ENCODE results near the gene ATF7IP. TPM values are rescaled to one million over a fixed set of nuclear protein-coding genes. Genes with fewer than 3 reads are reported as not detected.
A peak's percentile ranks its signal among the peaks of the same experiment; 100 is the strongest.
"Not testable (repeated sequence)": the region's sequence is repeated elsewhere in the genome, so short reads cannot be mapped to it uniquely, and the experiment has no call there.

ATF7IP gene, protein sequence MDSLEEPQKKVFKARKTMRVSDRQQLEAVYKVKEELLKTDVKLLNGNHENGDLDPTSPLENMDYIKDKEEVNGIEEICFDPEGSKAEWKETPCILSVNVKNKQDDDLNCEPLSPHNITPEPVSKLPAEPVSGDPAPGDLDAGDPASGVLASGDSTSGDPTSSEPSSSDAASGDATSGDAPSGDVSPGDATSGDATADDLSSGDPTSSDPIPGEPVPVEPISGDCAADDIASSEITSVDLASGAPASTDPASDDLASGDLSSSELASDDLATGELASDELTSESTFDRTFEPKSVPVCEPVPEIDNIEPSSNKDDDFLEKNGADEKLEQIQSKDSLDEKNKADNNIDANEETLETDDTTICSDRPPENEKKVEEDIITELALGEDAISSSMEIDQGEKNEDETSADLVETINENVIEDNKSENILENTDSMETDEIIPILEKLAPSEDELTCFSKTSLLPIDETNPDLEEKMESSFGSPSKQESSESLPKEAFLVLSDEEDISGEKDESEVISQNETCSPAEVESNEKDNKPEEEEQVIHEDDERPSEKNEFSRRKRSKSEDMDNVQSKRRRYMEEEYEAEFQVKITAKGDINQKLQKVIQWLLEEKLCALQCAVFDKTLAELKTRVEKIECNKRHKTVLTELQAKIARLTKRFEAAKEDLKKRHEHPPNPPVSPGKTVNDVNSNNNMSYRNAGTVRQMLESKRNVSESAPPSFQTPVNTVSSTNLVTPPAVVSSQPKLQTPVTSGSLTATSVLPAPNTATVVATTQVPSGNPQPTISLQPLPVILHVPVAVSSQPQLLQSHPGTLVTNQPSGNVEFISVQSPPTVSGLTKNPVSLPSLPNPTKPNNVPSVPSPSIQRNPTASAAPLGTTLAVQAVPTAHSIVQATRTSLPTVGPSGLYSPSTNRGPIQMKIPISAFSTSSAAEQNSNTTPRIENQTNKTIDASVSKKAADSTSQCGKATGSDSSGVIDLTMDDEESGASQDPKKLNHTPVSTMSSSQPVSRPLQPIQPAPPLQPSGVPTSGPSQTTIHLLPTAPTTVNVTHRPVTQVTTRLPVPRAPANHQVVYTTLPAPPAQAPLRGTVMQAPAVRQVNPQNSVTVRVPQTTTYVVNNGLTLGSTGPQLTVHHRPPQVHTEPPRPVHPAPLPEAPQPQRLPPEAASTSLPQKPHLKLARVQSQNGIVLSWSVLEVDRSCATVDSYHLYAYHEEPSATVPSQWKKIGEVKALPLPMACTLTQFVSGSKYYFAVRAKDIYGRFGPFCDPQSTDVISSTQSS
- total RNA-seq (10 to 100 TPM; 77.1 to 84.6 TPM), polyA plus RNA-seq (ENCODE audit: insufficient read depth, low read depth, low replicate concordance) (71.0 TPM)
- long read RNA-seq, donor 1, full-length matches to known transcripts, result 7 of 7 reads
- long read RNA-seq, donor 1, partial matches to known transcripts, result 0 of 7 reads
- long read RNA-seq, donor 1, other reads (novel, unspliced or antisense), result 0 of 7 reads
- long read RNA-seq, donor 2, full-length matches to known transcripts, result 1 of 7 reads
- long read RNA-seq, donor 2, partial matches to known transcripts, result 6 of 7 reads
- long read RNA-seq, donor 2, other reads (novel, unspliced or antisense), result 0 of 7 reads

GRCh38 chr12:14365294-14366208 lies at the start of gene ATF7IP:
ATF7IP (plus strand) TSS chr12:14365682; CDS start chr12:14423916, 58,234 bp downstream.
- TF ChIP-seq POLR2A (IDR thresholded peaks at IDR 0.05), result peak; percentile 20
- TF ChIP-seq, protein P1, sequence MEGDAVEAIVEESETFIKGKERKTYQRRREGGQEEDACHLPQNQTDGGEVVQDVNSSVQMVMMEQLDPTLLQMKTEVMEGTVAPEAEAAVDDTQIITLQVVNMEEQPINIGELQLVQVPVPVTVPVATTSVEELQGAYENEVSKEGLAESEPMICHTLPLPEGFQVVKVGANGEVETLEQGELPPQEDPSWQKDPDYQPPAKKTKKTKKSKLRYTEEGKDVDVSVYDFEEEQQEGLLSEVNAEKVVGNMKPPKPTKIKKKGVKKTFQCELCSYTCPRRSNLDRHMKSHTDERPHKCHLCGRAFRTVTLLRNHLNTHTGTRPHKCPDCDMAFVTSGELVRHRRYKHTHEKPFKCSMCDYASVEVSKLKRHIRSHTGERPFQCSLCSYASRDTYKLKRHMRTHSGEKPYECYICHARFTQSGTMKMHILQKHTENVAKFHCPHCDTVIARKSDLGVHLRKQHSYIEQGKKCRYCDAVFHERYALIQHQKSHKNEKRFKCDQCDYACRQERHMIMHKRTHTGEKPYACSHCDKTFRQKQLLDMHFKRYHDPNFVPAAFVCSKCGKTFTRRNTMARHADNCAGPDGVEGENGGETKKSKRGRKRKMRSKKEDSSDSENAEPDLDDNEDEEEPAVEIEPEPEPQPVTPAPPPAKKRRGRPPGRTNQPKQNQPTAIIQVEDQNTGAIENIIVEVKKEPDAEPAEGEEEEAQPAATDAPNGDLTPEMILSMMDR (IDR thresholded peaks at IDR 0.05), result peak in 2 of 3 experiments; percentile 16 to 28
- peak within 1 kb of the TSS; percentile 96 to 97 for H3K27ac ChIP-seq
- no peaks in the 10 kb centered on the region for H3K36me3 ChIP-seq (ENCODE audit: low read depth, missing control alignments)
- no peaks in the 10 kb centered on the region for H3K4me1 ChIP-seq
- WGBS, 2 donors, result 0 to 1% methylated on average over 55 of the region's 55 CpGs
- no peaks in the 10 kb centered on the region for H3K9me3 ChIP-seq
- peak; percentile 99 for DNase-seq
- intact Hi-C loops (cut with DNase I; ENCODE audit: low total_unique reads), result no loop called here
- H3K27me3 ChIP-seq, result no peaks in the 10 kb centered on the region
- H3K4me3 ChIP-seq, result peak within 1 kb of the TSS; percentile 62 to 77

DNA sequence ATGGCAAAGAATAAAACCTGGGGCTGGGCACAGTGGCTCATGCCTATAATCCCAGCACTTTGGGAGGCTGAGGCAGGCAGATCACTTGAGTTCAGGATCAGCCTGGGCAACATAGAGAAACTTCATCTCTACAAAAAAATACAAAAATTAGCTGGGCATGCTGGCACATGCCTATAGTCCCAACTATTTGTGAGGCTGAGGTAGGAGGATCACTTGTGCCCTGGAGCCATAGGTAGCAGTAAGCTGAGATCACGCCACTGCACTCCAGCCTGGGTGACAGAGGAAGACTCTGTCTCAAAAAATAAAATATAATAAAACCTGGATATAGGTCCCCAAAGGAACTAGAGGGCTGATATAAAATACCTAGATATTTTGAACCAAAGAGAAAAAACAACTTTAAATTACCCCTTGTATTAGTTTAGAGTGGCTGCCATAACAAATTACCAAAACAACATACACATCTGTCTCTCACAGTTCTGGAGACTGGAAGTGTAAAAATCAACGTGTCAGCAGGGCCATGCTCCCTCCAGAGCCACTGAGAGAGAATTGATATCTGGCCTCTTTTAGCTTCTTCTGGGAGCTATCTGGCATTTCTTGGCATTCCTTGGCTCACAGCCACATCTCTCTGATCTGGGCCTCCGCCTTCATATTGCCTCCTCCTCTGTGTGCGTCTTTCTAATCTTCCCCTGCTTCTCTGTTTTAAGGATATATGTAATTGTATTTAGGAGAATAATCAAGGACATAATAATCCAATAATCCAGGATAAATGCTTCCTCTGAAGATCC lies 47.9 kb upstream of the ATF7IP start:
- Histone ChIP-seq H3K36me3 (ENCODE audit: low read depth, missing control alignments) (no peaks in the 10 kb centered on the region), H3K4me1 (no peaks in the 10 kb centered on the region), H3K27me3 (no peaks in the 10 kb centered on the region), H3K27ac (no peak overlapping the region), H3K9me3 (no peaks in the 10 kb centered on the region), H3K4me3 (no peak overlapping the region)
- DNase-seq, result no peak
- intact Hi-C loops (cut with DNase I; ENCODE audit: low total_unique reads), result no loop called here
- WGBS, 2 donors, result 56 to 80% methylated on average over 4 of the region's 4 CpGs
- TF ChIP-seq POLR2A (IDR thresholded peaks at IDR 0.05), result no peak
- TF ChIP-seq, protein P1 (IDR thresholded peaks at IDR 0.05), result no peak

- H3K27me3 ChIP-seq; H3K4me3 ChIP-seq; intact Hi-C loops (cut with DNase I; ENCODE audit: low total_unique reads); H3K27ac ChIP-seq; H3K36me3 ChIP-seq (ENCODE audit: low read depth, missing control alignments); H3K9me3 ChIP-seq; H3K4me1 ChIP-seq; DNase-seq: not testable (repeated sequence)
- WGBS, 2 donors, result 62 to 91% methylated on average over 6 to 31 of the region's 38 CpGs
These were observed 45.6 kb upstream of the ATF7IP start for GRCh38 chr12:14319704-14320427.

- intact Hi-C loops (cut with DNase I; ENCODE audit: low total_unique reads), result no loop called here
- no peaks in the 10 kb centered on the region for H3K9me3 ChIP-seq
- DNase-seq, result no peak
- H3K27me3 ChIP-seq, result no peaks in the 10 kb centered on the region
- TF ChIP-seq, protein P1 (IDR thresholded peaks at IDR 0.05), result no peak
- H3K27ac ChIP-seq, result no peak overlapping the region
- H3K4me1 ChIP-seq, result no peaks in the 10 kb centered on the region
- no peaks in the 10 kb centered on the region for H3K36me3 ChIP-seq (ENCODE audit: low read depth, missing control alignments)
- no peak overlapping the region for H3K4me3 ChIP-seq
These were observed 43.1 kb upstream of the ATF7IP start for GRCh38 chr12:14322403-14322802.
